HFF-Myc (cell line): ENCODE measurements around the gene SPCS1.

Experiments used
- DNase-seq: peaks from one replicate; pipeline ENCODE4 v3.0.0-alpha.2; 2011; ENCODE audit warnings: low read depth; ENCODE audit errors: extremely low read depth
- H3K4me3 ChIP-seq: replicated peaks from 2 replicates; pipeline ENCODE4 v1.5.1; 2011; ENCODE audit warnings: low read depth, mild to moderate bottlenecking, control low read depth, low read length
- CTCF ChIP-seq: IDR thresholded peaks from 2 replicates; pipeline ENCODE4 v1.5.1; 2012; ENCODE audit warnings: mild to moderate bottlenecking, low read depth, low read length, control low read depth; ENCODE audit errors: missing control alignments

The SPCS1 gene

GRCh38 chr3:52704611-52705437 is 1.1 kb upstream of the SPCS1 start:
- DNase-seq = no peak
- no peak for TF ChIP-seq CTCF
- H3K4me3 ChIP-seq = peak overlapping the region; percentile 99

GRCh38 chr3:52705438-52705687 is 543 bp upstream of the SPCS1 start:
- H3K4me3 ChIP-seq = peak overlapping the region; percentile 99
- TF ChIP-seq CTCF = no peak
- DNase-seq = no peak

GRCh38 chr3:52707585-52707984 is 1.7 kb downstream of the SPCS1 start:
- peak overlapping the region; percentile 99 for H3K4me3 ChIP-seq
- DNase-seq = no peak
- no peak for TF ChIP-seq CTCF

- no peak for TF ChIP-seq CTCF
- DNase-seq = no peak
- no peak overlapping the region for H3K4me3 ChIP-seq
These were observed 4.6 kb downstream of the SPCS1 start for GRCh38 chr3:52710512-52710911.

GRCh38 chr3:52712291-52713212 is 6.6 kb downstream of the SPCS1 start:
- no peak overlapping the region for H3K4me3 ChIP-seq
- no peak for DNase-seq
- TF ChIP-seq CTCF = no peak

GRCh38 chr3:52714335-52715302 is 8.7 kb downstream of the SPCS1 start:
- DNase-seq = no peak
- no peak overlapping the region for H3K4me3 ChIP-seq

More at GRCh38 chr3:52714335-52715302, 8.7 kb downstream of the SPCS1 start:
- no peak for TF ChIP-seq CTCF
